Measurements from ENCODE around the gene APLN. TPM values are rescaled to one million over a fixed set of nuclear protein-coding genes. Genes with fewer than 3 reads are reported as not detected.

The APLN gene
- total RNA-seq, 2 donors from 2014 or later, result 1.1 to 1.8 TPM

- Histone ChIP-seq H3K36me3 (no peaks in the 10 kb centered on the region), H3K27me3 (replicated peaks; ENCODE audit: insufficient read depth) (no peaks in the 10 kb centered on the region), H3K27ac (no peak overlapping the region), H3K4me1 (ENCODE audit: control insufficient read depth in 1 of 2, low read depth in 2 of 2) (peaks cover 0 to 14% of the 10 kb centered on the region in 2 donors), H3K4me3 (no peak overlapping the region), H3K9me3 (no peaks in the 10 kb centered on the region)
- ATAC-seq (ENCODE audit: insufficient number of reproducible peaks, low FRiP score, low read depth), result no peak
- TF ChIP-seq CTCF (IDR thresholded peaks at IDR 0.05), result no peak
- no peak for DNase-seq (ENCODE audit: low spot score)
Measured at GRCh38 chrX:129651756-129652564, 2.8 kb downstream of the APLN start.

GRCh38 chrX:129650821-129651510 is 3.8 kb downstream of the APLN start:
- H3K4me3 ChIP-seq, result no peak overlapping the region
- H3K27me3 ChIP-seq (replicated peaks; ENCODE audit: insufficient read depth), result no peaks in the 10 kb centered on the region
- no peaks in the 10 kb centered on the region for H3K9me3 ChIP-seq
- no peak for TF ChIP-seq CTCF (IDR thresholded peaks at IDR 0.05)
- H3K4me1 ChIP-seq (ENCODE audit: control insufficient read depth in 1 of 2, low read depth in 2 of 2), result peaks cover 0 to 14% of the 10 kb centered on the region in 2 donors
- no peak for DNase-seq (ENCODE audit: low spot score)
- no peak overlapping the region for H3K27ac ChIP-seq
- no peaks in the 10 kb centered on the region for H3K36me3 ChIP-seq
- no peak for ATAC-seq (ENCODE audit: insufficient number of reproducible peaks, low FRiP score, low read depth)

GRCh38 chrX:129650183-129650689 is 4.5 kb downstream of the APLN start:
- no peak for DNase-seq (ENCODE audit: low spot score)
- H3K27ac ChIP-seq, result no peak overlapping the region
- no peak for ATAC-seq (ENCODE audit: insufficient number of reproducible peaks, low FRiP score, low read depth)

GRCh38 chrX:129649268-129650182 is 5.2 kb downstream of the APLN start:
- ATAC-seq (ENCODE audit: insufficient number of reproducible peaks, low FRiP score, low read depth) (no peak), DNase-seq (ENCODE audit: low spot score) (no peak)
- TF ChIP-seq CTCF (IDR thresholded peaks at IDR 0.05), result no peak

More at GRCh38 chrX:129650183-129650689, 4.5 kb downstream of the APLN start:
- no peak for TF ChIP-seq CTCF (IDR thresholded peaks at IDR 0.05)
- H3K36me3 ChIP-seq, result no peaks in the 10 kb centered on the region
- H3K9me3 ChIP-seq, result no peaks in the 10 kb centered on the region
- H3K4me1 ChIP-seq (ENCODE audit: control insufficient read depth in 1 of 2, low read depth in 2 of 2), result peaks cover 0 to 14% of the 10 kb centered on the region in 2 donors
- no peak overlapping the region for H3K4me3 ChIP-seq
- no peaks in the 10 kb centered on the region for H3K27me3 ChIP-seq (replicated peaks; ENCODE audit: insufficient read depth)

More at GRCh38 chrX:129649268-129650182, 5.2 kb downstream of the APLN start:
- Histone ChIP-seq H3K36me3 (no peaks in the 10 kb centered on the region), H3K27ac (no peak overlapping the region), H3K27me3 (replicated peaks; ENCODE audit: insufficient read depth) (no peaks in the 10 kb centered on the region), H3K4me3 (no peak overlapping the region), H3K9me3 (no peaks in the 10 kb centered on the region), H3K4me1 (ENCODE audit: control insufficient read depth in 1 of 2, low read depth in 2 of 2) (peaks cover 0 to 14% of the 10 kb centered on the region in 2 donors)
